Effector memory CD8-positive, alpha-beta T cell (primary cell): Measurements from ENCODE around the gene AFF2.
A peak's percentile ranks its signal among the peaks of the same experiment; 100 is the strongest.

Experiments used
- ATAC-seq: fragments of 150-1000 bp; cut with Tn5 transposase; replicated peaks from 2 replicates; pipeline ENCODE4 v1.10.0; 2021; ENCODE audit warnings: mild to moderate bottlenecking, moderate library complexity
- DNase-seq, 3 experiments: peaks; one replicate each; pipeline ENCODE4 v3.0.0; 2021
- H3K27ac Mint-ChIP-seq, 2 donors: one replicate each; pipeline ENCODE4 v1.8.0; 2022; ENCODE audit warnings: mild to moderate bottlenecking in 2 of 2, mixed read lengths in 2 of 2, moderate library complexity in 2 of 2
- H3K27me3 Mint-ChIP-seq, 2 donors: one replicate each; pipeline ENCODE4 v1.8.0; 2022; ENCODE audit warnings: mixed read lengths in 2 of 2
- H3K36me3 Mint-ChIP-seq: one replicate; pipeline ENCODE4 v1.8.0; 2022; ENCODE audit warnings: mild to moderate bottlenecking, moderate library complexity, mixed read lengths; ENCODE audit not compliant: insufficient read depth
- H3K4me1 Mint-ChIP-seq, 2 donors: one replicate each; pipeline ENCODE4 v1.8.0; 2022; ENCODE audit warnings: low read depth in 2 of 2, mixed read lengths in 2 of 2
- H3K4me3 Mint-ChIP-seq, 2 donors: one replicate each; pipeline ENCODE4 v1.8.0; 2022; ENCODE audit warnings: mild to moderate bottlenecking in 2 of 2, mixed read lengths in 2 of 2, moderate library complexity in 2 of 2
- H3K9me3 Mint-ChIP-seq, 2 donors: one replicate each; pipeline ENCODE4 v1.8.0; 2022; ENCODE audit warnings: mixed read lengths in 2 of 2
- total RNA-seq, 9 experiments: gene quantifications; one replicate each; lab custom pipeline; 2026; lab: John Stamatoyannopoulos, UW

The AFF2 gene
- 0.10 to 4.7 (median 2.9) reads per million in 9 experiments for total RNA-seq

DNA sequence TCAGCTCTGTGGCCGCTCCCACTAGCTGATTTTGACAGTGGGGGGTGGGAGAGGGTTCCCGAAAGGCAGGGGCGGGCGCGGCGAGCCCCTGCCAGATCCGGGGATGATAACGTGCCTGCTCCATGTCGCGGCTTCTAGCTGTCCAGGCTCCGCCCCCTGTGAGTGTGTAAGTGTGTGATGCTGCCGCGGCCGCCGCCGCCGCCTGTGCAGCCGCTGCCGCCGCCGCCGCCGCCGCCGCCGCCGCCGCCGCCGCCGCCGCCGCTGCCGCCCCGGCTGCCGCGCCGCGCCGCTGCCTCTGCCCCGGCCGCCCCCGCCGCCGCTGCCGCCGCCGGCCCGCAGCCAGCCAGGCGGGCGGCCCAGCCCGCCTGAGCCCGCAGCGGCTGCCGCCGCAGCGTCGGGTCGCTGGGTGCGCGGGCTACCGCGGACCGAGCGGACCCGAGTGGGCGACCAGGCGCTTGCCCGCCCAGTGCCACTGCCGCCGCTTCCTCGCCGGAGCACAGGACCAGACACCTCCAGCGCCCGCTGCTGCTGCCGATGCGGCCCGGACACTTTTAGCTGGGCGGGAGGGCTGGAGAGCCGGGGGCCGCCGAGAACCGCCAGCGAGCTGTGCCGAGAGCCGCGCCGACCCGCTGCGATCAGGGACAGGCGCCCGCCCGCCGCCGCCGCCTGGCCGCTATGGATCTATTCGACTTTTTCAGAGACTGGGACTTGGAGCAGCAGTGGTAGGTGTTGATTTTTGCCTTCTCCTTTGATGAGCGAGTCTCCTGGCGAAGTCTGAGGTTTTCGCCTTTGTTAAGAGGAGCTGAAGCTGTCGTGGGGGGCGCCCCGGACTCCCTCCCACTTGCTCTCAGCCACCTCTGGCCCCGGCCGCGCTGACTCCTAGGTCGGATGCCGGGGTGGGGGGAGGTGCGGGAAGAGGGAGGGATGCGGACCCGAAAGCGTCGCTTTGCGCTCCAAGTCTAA, at the start of gene AFF2:
TSS of gene AFF2 (plus strand) at position 195 of the 963 bp plus-strand sequence. CDS start at position 676, 481 bp downstream.
- DNase-seq: peak in 2 of 3 experiments; percentile 5 to 12
- peak; percentile 69 for ATAC-seq
- Mint-ChIP-seq H3K27ac (no peak within 1 kb of the TSS), H3K36me3 (no peaks in the 10 kb centered on the region), H3K4me3 (peak within 1 kb of the TSS; percentile 74 to 82), H3K27me3 (peaks cover 0 to 8% of the 10 kb centered on the region in 2 donors), H3K4me1 (peaks cover 0 to 4% of the 10 kb centered on the region in 2 donors), H3K9me3 (no peaks in the 10 kb centered on the region)

DNA sequence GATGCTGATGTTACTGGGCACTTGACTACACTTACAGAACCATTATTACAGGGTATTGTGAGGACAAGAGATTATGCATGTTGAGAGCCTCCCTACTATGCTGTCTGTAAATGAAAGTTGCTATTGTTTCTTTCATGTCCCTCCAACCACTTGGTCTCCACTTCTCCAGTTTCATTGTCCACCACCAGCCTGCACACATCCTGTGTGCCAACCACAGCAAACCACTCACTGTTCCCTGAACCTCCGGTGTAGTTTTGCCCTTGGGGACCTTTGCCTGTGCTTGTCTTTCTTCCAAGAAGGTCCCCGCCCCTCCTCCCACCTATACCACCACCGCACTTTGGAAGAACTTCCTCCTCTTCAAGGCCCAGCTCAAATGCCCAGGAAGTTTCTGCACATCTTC, 43.1 kb upstream of the AFF2 start:
- Mint-ChIP-seq H3K36me3 (no peaks in the 10 kb centered on the region), H3K27me3 (no peaks in the 10 kb centered on the region), H3K4me3 (no peak overlapping the region), H3K9me3 (no peaks in the 10 kb centered on the region), H3K4me1 (no peaks in the 10 kb centered on the region), H3K27ac (no peak overlapping the region)
- ATAC-seq (no peak), DNase-seq (no peak)

DNA sequence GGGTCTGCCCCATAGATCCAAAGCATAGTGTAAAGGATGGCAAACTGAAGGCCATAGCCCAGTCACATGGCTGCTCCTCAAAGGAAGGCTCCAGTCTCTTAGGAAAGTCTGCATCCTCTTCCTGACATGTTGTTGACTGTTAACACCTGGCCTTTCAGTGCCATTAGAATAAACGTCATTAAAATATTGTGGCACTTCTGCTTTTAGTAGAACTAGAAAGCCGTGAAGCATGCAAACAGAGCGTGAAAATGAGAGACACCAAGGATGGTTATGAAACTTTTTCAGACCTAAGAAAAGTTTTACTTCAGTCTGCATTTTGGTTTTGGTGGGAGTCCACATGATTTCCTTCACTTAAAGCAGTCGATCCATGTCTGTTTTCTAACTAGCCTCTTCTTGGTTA, 41.1 kb upstream of the AFF2 start:
- no peak overlapping the region for H3K4me3 Mint-ChIP-seq
- no peaks in the 10 kb centered on the region for H3K27me3 Mint-ChIP-seq
- H3K9me3 Mint-ChIP-seq: no peaks in the 10 kb centered on the region
- ATAC-seq (no peak), DNase-seq (no peak)
- H3K4me1 Mint-ChIP-seq: no peaks in the 10 kb centered on the region
- no peaks in the 10 kb centered on the region for H3K36me3 Mint-ChIP-seq
- H3K27ac Mint-ChIP-seq: no peak overlapping the region

- ATAC-seq (no peak), DNase-seq (no peak)
- Mint-ChIP-seq H3K4me1 (no peaks in the 10 kb centered on the region), H3K36me3 (no peaks in the 10 kb centered on the region), H3K27ac (no peak overlapping the region), H3K27me3 (peaks cover 0 to 22% of the 10 kb centered on the region in 2 donors), H3K9me3 (no peaks in the 10 kb centered on the region), H3K4me3 (no peak overlapping the region)
Observed at GRCh38 chrX:148466292-148466691, 34.1 kb upstream of the AFF2 start.

DNA sequence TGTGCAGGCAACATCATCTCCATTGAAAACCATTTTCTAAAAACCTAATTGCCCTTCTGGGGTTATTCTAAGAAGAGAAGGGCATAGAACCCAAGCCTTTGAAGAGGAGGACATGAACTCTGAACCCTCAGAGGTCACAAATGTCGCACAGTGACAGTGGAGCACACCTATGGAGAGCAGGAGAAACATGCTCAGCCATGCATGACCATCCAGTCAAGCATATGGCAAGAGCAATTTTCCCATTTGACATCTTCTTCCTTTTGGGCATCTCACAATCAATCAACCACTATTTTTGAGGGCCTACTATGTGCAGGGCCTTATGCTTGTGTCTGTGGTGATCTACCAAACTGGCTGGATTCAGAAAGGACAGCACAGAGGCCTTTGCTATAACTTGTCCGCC, 30.1 kb upstream of the AFF2 start:
- DNase-seq (no peak), ATAC-seq (no peak)
- Mint-ChIP-seq H3K36me3 (no peaks in the 10 kb centered on the region), H3K27ac (no peak overlapping the region), H3K27me3 (peaks cover 0 to 26% of the 10 kb centered on the region in 2 donors), H3K4me3 (no peak overlapping the region), H3K4me1 (no peaks in the 10 kb centered on the region), H3K9me3 (no peaks in the 10 kb centered on the region)

- no peaks in the 10 kb centered on the region for H3K9me3 Mint-ChIP-seq
- no peak overlapping the region for H3K4me3 Mint-ChIP-seq
- peaks cover 0 to 4% of the 10 kb centered on the region in 2 donors for H3K27me3 Mint-ChIP-seq
- H3K4me1 Mint-ChIP-seq: no peaks in the 10 kb centered on the region
- DNase-seq (no peak), ATAC-seq (no peak)
- no peaks in the 10 kb centered on the region for H3K36me3 Mint-ChIP-seq
- H3K27ac Mint-ChIP-seq: no peak overlapping the region
Observed at GRCh38 chrX:148474030-148474429, 26.4 kb upstream of the AFF2 start.

- no peaks in the 10 kb centered on the region for H3K4me1 Mint-ChIP-seq
- ATAC-seq: no peak
- no peak for DNase-seq
- H3K4me3 Mint-ChIP-seq: no peak overlapping the region
- no peak overlapping the region for H3K27ac Mint-ChIP-seq
- no peaks in the 10 kb centered on the region for H3K27me3 Mint-ChIP-seq
- H3K36me3 Mint-ChIP-seq: peaks cover 2% of the 10 kb centered on the region
- H3K9me3 Mint-ChIP-seq: no peaks in the 10 kb centered on the region
Observed at GRCh38 chrX:148492057-148492456, 8.4 kb upstream of the AFF2 start.

- Mint-ChIP-seq H3K4me1 (no peaks in the 10 kb centered on the region), H3K36me3 (peaks cover 2% of the 10 kb centered on the region), H3K4me3 (no peak overlapping the region), H3K27me3 (no peaks in the 10 kb centered on the region), H3K27ac (no peak overlapping the region), H3K9me3 (no peaks in the 10 kb centered on the region)
- ATAC-seq: no peak
- DNase-seq: no peak
Observed at GRCh38 chrX:148495176-148495575, 5.2 kb upstream of the AFF2 start.

DNA sequence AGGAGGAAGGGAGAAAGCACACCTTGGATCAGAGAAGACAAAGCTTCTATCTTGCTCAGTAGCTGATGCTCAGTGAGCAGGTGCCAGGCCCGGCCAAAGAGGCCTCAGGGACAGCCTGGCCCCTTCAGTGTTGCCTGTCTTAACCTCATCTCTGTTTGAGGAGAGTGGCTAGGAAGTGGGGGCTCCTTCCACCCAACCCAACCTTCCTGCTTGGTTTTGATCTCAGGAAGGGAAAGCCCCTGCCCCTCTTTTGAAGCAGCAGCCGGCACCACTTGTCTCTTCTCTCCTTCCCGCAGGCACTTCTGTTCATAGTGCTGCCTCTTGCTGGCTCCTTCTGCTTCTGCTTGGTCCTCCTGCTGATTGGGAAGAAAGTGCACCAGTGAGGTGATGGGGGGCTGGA, 2.4 kb upstream of the AFF2 start:
- ATAC-seq: no peak

DNA sequence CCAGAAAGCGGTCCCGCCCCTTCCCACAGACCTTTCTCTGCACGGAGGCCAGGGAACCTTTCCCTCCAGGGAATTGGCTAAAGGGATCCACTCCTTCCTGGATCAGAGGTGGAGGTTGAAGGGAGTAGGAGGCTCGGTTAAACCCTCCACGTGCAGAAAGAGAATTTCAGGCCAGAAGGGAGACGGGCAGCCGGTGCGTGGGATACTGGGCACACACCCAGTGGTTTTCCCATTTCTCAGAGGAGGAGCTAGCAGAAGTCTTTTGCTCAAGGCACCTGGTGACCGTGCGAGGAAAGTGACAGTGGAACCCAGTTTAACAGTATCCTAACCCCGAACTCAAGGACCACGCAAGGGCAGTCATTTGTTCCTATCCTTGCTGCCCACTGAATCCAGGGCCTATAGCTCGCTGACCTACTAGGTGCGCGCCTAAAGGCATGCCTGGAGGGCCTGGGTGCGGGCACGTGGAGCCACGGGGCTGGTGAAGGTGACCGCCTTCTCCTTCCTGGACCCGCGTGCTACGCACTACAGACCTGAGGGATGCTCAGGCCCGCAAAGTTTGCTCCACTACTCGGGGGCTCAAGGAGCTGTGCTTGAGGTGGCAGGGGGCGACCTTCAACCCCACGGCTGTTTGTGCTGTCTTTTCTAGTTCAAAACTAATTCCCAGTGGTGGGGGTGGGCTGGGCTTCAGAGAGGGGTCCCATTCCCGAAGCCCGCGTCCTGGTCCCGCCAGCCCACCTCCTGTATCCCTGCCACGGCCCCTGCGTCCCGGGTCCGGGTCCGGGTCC, 587 bp upstream of the AFF2 start:
- no peak overlapping the region for H3K27ac Mint-ChIP-seq
- peaks cover 2% of the 10 kb centered on the region for H3K36me3 Mint-ChIP-seq
- no peaks in the 10 kb centered on the region for H3K9me3 Mint-ChIP-seq
- H3K27me3 Mint-ChIP-seq: peaks cover 0 to 8% of the 10 kb centered on the region in 2 donors
- peak overlapping the region; percentile 42 to 60 for H3K4me3 Mint-ChIP-seq
- ATAC-seq: no peak
- no peak for DNase-seq
- peaks cover 0 to 4% of the 10 kb centered on the region in 2 donors for H3K4me1 Mint-ChIP-seq

More for the DNA sequence above, 2.4 kb upstream of the AFF2 start:
- H3K4me1 Mint-ChIP-seq: peaks cover 0 to 4% of the 10 kb centered on the region in 2 donors
- peaks cover 0 to 8% of the 10 kb centered on the region in 2 donors for H3K27me3 Mint-ChIP-seq
- peaks cover 2% of the 10 kb centered on the region for H3K36me3 Mint-ChIP-seq
- H3K9me3 Mint-ChIP-seq: no peaks in the 10 kb centered on the region
- peak overlapping the region in 1 of 2 donors; percentile 65 for H3K27ac Mint-ChIP-seq
- DNase-seq: no peak
- no peak overlapping the region for H3K4me3 Mint-ChIP-seq

DNA sequence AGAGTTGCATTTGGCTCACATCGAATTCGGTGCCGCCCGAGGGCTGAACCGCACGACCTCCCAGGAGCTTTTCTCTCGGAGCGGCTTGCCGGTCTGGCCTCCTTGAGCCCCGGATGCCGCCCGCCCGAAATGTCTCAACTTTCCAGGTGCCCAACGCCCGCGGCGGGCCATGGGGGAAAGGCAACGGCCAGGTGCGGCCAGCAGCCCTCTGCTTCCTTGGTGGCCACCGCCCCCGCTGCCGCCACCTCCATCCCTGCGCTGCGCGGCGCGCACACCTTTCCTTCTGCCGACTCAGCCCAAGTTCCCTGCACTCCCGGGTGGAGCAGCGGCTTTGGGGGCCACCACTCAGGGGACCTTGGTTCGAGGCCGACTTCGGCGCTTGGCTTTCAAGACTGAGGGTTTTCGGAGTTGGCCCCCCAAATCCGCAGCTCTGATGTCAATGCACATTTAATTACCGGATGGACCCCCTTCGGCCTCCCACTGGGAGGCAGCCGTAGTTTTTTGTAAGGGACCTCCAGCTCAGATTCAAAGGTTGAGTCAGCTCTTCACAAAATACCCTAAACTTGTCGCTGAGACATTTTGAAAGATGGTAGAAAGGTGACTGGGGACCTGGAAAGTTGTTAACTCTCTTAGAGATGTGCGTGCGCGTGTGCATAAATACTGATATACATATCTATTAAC, 1.1 kb downstream of the AFF2 start:
- Mint-ChIP-seq H3K36me3 (no peaks in the 10 kb centered on the region), H3K27me3 (peaks cover 0 to 8% of the 10 kb centered on the region in 2 donors), H3K9me3 (no peaks in the 10 kb centered on the region), H3K27ac (no peak overlapping the region), H3K4me3 (peak overlapping the region; percentile 74 to 82), H3K4me1 (peaks cover 0 to 4% of the 10 kb centered on the region in 2 donors)
- DNase-seq (peak in 1 of 3 experiments; percentile 1), ATAC-seq (peak; percentile 16)

GRCh38 chrX:148504506-148504905, 4.1 kb downstream of the AFF2 start:
- peaks cover 0 to 8% of the 10 kb centered on the region in 2 donors for H3K27me3 Mint-ChIP-seq
- DNase-seq (no peak), ATAC-seq (no peak)
- H3K36me3 Mint-ChIP-seq: no peaks in the 10 kb centered on the region
- no peaks in the 10 kb centered on the region for H3K9me3 Mint-ChIP-seq
- no peak overlapping the region for H3K4me3 Mint-ChIP-seq
- no peak overlapping the region for H3K27ac Mint-ChIP-seq
- peaks cover 0 to 4% of the 10 kb centered on the region in 2 donors for H3K4me1 Mint-ChIP-seq

DNA sequence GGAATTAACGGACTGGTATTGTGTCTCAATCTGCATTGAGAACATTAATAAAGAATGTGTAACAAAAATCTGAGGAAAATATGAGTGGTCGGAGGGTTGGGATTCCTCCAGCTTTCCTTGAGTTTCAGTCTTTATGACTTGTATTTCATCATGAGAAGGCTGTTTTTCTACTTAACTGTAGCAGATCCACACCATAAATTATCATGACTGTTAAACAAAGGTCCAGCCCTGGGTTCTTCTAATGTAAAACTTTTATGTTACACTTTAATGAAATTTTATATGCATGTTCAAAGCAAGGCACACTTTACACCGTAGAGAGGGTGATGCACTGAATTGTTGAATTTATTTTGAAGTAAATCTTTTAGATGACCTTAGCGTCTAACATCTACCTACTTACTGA, 7.0 kb downstream of the AFF2 start:
- no peaks in the 10 kb centered on the region for H3K4me1 Mint-ChIP-seq
- ATAC-seq (no peak), DNase-seq (no peak)
- no peaks in the 10 kb centered on the region for H3K9me3 Mint-ChIP-seq
- no peaks in the 10 kb centered on the region for H3K36me3 Mint-ChIP-seq
- H3K27ac Mint-ChIP-seq: no peak overlapping the region
- no peaks in the 10 kb centered on the region for H3K27me3 Mint-ChIP-seq
- no peak overlapping the region for H3K4me3 Mint-ChIP-seq
